Lung (tissue), 12 donors: Measurements from ENCODE around the gene SPP2. TPM values are rescaled to one million over a fixed set of nuclear protein-coding genes. Genes with fewer than 3 reads are reported as not detected.

Experiments used
- ATAC-seq: fragments of 200-7000 bp; cut with Tn5 transposase; one replicate; pipeline ENCODE4 v1.9.1; 2020; ENCODE audit warnings: moderate number of reproducible peaks; ENCODE audit not compliant: insufficient read depth, low FRiP score
- DNase-seq, 3 donors: peaks; one replicate each; pipeline ENCODE4 v3.0.0-alpha.2; 2013 to 2017
- H3K27ac ChIP-seq, 2 donors: one replicate each; pipeline ENCODE4 v1.5.1; 2013; ENCODE audit warnings: mild to moderate bottlenecking in 2 of 2, moderate library complexity in 2 of 2, control low read depth in 1 of 2, inconsistent platforms in 1 of 2, low read depth in 1 of 2, low read length in 1 of 2
- H3K27me3 ChIP-seq, 3 donors: one replicate each; pipeline ENCODE4 v1.5.1; 2013; ENCODE audit warnings: low read length in 2 of 3; ENCODE audit not compliant: control insufficient read depth in 3 of 3, insufficient read depth in 3 of 3
- H3K36me3 ChIP-seq, 4 donors: one replicate each; pipeline ENCODE4 v1.5.1; 2013; ENCODE audit warnings: low read length in 4 of 4, mild to moderate bottlenecking in 1 of 4, moderate library complexity in 1 of 4; ENCODE audit not compliant: control insufficient read depth in 4 of 4, insufficient read depth in 4 of 4
- H3K4me1 ChIP-seq, 5 donors: one replicate each; pipeline ENCODE4 v1.5.1; 2013; ENCODE audit warnings: low read length in 5 of 5, mild to moderate bottlenecking in 2 of 5, moderate library complexity in 1 of 5; ENCODE audit not compliant: control insufficient read depth in 5 of 5, insufficient read depth in 5 of 5
- H3K4me3 ChIP-seq: one replicate; pipeline ENCODE4 v1.5.1; 2013; ENCODE audit warnings: mild to moderate bottlenecking, control low read depth, moderate library complexity
- H3K9ac ChIP-seq, 2 donors: one replicate each; pipeline ENCODE4 v1.5.1; 2013; ENCODE audit warnings: low read length in 2 of 2, control low read depth in 1 of 2; ENCODE audit not compliant: insufficient read depth in 1 of 2
- H3K9me3 ChIP-seq, 4 donors: one replicate each; pipeline ENCODE4 v1.5.1; 2013; ENCODE audit warnings: low read length in 3 of 4, mild to moderate bottlenecking in 1 of 4, moderate library complexity in 1 of 4; ENCODE audit not compliant: control insufficient read depth in 4 of 4, insufficient read depth in 3 of 4
- CTCF ChIP-seq: IDR thresholded peaks from 2 replicates; pipeline ENCODE4 v1.5.1; 2012; ENCODE audit warnings: mild to moderate bottlenecking; ENCODE audit errors: control extremely low read depth, extremely low read depth
- WGBS, 2 donors: extraction: QIAGEN DNeasy Blood & Tissue Kit; methylation state at CpG; one replicate each; pipeline ENCODE4 v1.1.7; 2013; 5-methylcytosine and 5-hydroxymethylcytosine counted together
- polyA plus RNA-seq, 2 donors: library from polyadenylated mRNA; stranded (reverse); fragments of 200-250 nt; gene quantifications; one replicate each; pipeline ENCODE4 v1.2.1, GENCODE V29; 2013
- total RNA-seq, 2 donors: library from RNA; depleted of rRNA in 1 of 2; stranded (reverse); fragments of >200 nt in 1 of 2; gene quantifications; one replicate each; pipeline ENCODE4 v1.2.1, GENCODE V29; 2014 to 2021
- donor health status: control.
- donor health status: control.
- donor health status: Bipolar disorder and iron deficiency.
- donor health status: healthy.
- donor health status: DM: yes; HTN: yes; CAD: no.

Gene SPP2
- total and polyA plus RNA-seq, 4 donors: not detected

GRCh38 chr2:234098681-234099080, 48.2 kb downstream of the SPP2 start:
- H3K9me3 ChIP-seq: no peaks in the 10 kb centered on the region
- no peaks in the 10 kb centered on the region for H3K36me3 ChIP-seq
- no peaks in the 10 kb centered on the region for H3K27me3 ChIP-seq
- H3K27ac ChIP-seq: no peak overlapping the region
- H3K9ac ChIP-seq: no peak overlapping the region
- DNase-seq: no peak
- H3K4me3 ChIP-seq: no peak overlapping the region
- ATAC-seq: no peak
- H3K4me1 ChIP-seq: no peaks in the 10 kb centered on the region
- no peak for TF ChIP-seq CTCF
- WGBS, 2 donors: 71 to 84% methylated on average over 6 of the region's 6 CpGs

- H3K4me1 ChIP-seq: no peaks in the 10 kb centered on the region
- no peaks in the 10 kb centered on the region for H3K9me3 ChIP-seq
- no peaks in the 10 kb centered on the region for H3K27me3 ChIP-seq
- ATAC-seq (no peak), DNase-seq (no peak)
- H3K9ac ChIP-seq: no peak overlapping the region
- no peak overlapping the region for H3K4me3 ChIP-seq
- H3K36me3 ChIP-seq: no peaks in the 10 kb centered on the region
- 28 to 38% methylated on average over 4 of the region's 4 CpGs for WGBS, 2 donors
- no peak for TF ChIP-seq CTCF
- no peak overlapping the region for H3K27ac ChIP-seq
Measured at GRCh38 chr2:234099266-234099665, 48.8 kb downstream of the SPP2 start.

GRCh38 chr2:234100686-234101085, 50.2 kb downstream of the SPP2 start:
- Histone ChIP-seq H3K4me3 (no peak overlapping the region), H3K9ac (no peak overlapping the region), H3K36me3 (no peaks in the 10 kb centered on the region), H3K27me3 (no peaks in the 10 kb centered on the region), H3K9me3 (peaks cover 0 to under 1% (median 0%) of the 10 kb centered on the region in 4 donors), H3K4me1 (no peaks in the 10 kb centered on the region), H3K27ac (no peak overlapping the region)
- no peak for TF ChIP-seq CTCF
- 43 to 61% methylated on average over 4 of the region's 4 CpGs for WGBS, 2 donors
- DNase-seq (no peak), ATAC-seq (no peak)

- no peak for ATAC-seq
- Histone ChIP-seq H3K27me3 (no peaks in the 10 kb centered on the region), H3K4me1 (no peaks in the 10 kb centered on the region), H3K36me3 (no peaks in the 10 kb centered on the region), H3K9ac (no peak overlapping the region), H3K4me3 (no peak overlapping the region), H3K27ac (no peak overlapping the region), H3K9me3 (peaks cover 0 to 2% (median 0%) of the 10 kb centered on the region in 4 donors)
- 51 to 66% methylated on average over 3 of the region's 3 CpGs for WGBS, 2 donors
- DNase-seq: peak; percentile 11 to 58 (median 24)
- TF ChIP-seq CTCF: no peak
Measured at GRCh38 chr2:234102112-234102511, 51.6 kb downstream of the SPP2 start.
